ENCODE measurements around the gene ATP2B2. TPM values are rescaled to one million over a fixed set of nuclear protein-coding genes. Genes with fewer than 3 reads are reported as not detected.

The ATP2B2 gene
- total and polyA plus RNA-seq, 10 of the 15 experiments (the other 5 are each of a cell fraction or from before 2014, with no cell fraction given), result 0.04 TPM; not detected in 9

DNA sequence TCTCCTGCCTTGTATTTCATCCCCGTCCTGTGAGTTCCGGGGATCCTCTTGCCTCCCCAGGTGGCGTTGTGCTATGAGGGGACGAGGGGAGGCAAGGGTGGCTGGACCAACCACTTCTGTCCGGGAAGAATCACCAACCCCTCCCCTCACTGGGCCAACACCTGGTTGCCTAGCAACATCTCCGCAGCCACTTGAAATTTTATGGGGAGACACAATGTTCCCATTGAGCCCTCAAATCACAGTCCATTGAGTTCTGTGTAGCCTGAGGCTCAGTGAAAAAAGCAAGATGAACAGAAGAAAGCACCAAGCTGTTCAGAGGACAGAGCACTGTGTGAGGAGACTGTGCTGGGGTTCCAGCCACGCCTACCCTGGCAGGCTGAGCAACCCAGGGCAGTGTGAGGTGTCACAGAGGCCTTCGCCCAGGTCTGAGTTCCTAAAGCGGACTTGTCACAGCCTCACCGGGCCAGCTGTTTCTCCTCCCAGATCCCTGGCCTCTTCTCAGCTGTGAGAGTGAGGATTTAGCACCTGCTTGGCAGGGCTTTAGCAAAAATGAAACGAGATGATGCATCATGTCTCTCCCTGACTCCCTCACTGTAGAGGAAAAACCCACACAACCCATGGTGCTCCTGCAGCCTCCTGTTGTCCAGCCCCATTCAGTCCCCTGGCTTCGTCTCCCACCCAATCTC is 76.8 kb downstream of the ATP2B2 start:
- Histone ChIP-seq H3K4me1 (ENCODE audit: control insufficient read depth, insufficient read depth, low read length) (no peaks in the 10 kb centered on the region), H3K79me2 (ENCODE audit: control insufficient read depth, insufficient read depth, low read length) (no peaks in the 10 kb centered on the region), H3K4me2 (ENCODE audit: control insufficient read depth, insufficient read depth) (no peak overlapping the region), H3K9me3 (replicated peaks; ENCODE audit: control insufficient read depth, insufficient read depth, low read length) (no peaks in the 10 kb centered on the region), H3K27ac (ENCODE audit: control insufficient read depth, insufficient read depth) (no peak overlapping the region), H3K4me3 (no peak overlapping the region), H3K36me3 (ENCODE audit: control insufficient read depth in 2 of 2, insufficient read depth in 2 of 2, low read length in 1 of 2) (no peaks in the 10 kb centered on the region), H2AFZ (ENCODE audit: control insufficient read depth, low read depth, low read length) (no peak overlapping the region), H4K20me1 (ENCODE audit: control insufficient read depth, insufficient read depth) (no peaks in the 10 kb centered on the region), H3K9ac (ENCODE audit: control insufficient read depth, insufficient read depth, low read length) (no peak overlapping the region), H3K27me3 (replicated peaks in 1 of 2; ENCODE audit: control insufficient read depth in 2 of 2, insufficient read depth in 2 of 2, low read length in 1 of 2) (no peaks in the 10 kb centered on the region; a peak in 1 of 4 replicates)
- DNase-seq (ENCODE audit: low read depth, low spot score) (no peak), FAIRE-seq (no peak), ATAC-seq (no peak)
- intact Hi-C loops (cut with micrococcal nuclease; ENCODE audit: unreplicated experiment) (no loop called here), in situ Hi-C loops (cut with MboI) (no loop called here)
- no TSS peak for BruUV-seq (replicated peaks)
- 40% methylated on average over 12 of the region's 12 CpGs for WGBS (ENCODE audit: insufficient coverage, insufficient replicate concordance, low lambda C conversion rate, missing lambda C conversion rate)
- TF ChIP-seq, protein P1, sequence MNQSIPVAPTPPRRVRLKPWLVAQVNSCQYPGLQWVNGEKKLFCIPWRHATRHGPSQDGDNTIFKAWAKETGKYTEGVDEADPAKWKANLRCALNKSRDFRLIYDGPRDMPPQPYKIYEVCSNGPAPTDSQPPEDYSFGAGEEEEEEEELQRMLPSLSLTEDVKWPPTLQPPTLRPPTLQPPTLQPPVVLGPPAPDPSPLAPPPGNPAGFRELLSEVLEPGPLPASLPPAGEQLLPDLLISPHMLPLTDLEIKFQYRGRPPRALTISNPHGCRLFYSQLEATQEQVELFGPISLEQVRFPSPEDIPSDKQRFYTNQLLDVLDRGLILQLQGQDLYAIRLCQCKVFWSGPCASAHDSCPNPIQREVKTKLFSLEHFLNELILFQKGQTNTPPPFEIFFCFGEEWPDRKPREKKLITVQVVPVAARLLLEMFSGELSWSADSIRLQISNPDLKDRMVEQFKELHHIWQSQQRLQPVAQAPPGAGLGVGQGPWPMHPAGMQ (IDR thresholded peaks at IDR 0.05; ENCODE audit: borderline replicate concordance), result no peak
- TF ChIP-seq, protein P2, sequence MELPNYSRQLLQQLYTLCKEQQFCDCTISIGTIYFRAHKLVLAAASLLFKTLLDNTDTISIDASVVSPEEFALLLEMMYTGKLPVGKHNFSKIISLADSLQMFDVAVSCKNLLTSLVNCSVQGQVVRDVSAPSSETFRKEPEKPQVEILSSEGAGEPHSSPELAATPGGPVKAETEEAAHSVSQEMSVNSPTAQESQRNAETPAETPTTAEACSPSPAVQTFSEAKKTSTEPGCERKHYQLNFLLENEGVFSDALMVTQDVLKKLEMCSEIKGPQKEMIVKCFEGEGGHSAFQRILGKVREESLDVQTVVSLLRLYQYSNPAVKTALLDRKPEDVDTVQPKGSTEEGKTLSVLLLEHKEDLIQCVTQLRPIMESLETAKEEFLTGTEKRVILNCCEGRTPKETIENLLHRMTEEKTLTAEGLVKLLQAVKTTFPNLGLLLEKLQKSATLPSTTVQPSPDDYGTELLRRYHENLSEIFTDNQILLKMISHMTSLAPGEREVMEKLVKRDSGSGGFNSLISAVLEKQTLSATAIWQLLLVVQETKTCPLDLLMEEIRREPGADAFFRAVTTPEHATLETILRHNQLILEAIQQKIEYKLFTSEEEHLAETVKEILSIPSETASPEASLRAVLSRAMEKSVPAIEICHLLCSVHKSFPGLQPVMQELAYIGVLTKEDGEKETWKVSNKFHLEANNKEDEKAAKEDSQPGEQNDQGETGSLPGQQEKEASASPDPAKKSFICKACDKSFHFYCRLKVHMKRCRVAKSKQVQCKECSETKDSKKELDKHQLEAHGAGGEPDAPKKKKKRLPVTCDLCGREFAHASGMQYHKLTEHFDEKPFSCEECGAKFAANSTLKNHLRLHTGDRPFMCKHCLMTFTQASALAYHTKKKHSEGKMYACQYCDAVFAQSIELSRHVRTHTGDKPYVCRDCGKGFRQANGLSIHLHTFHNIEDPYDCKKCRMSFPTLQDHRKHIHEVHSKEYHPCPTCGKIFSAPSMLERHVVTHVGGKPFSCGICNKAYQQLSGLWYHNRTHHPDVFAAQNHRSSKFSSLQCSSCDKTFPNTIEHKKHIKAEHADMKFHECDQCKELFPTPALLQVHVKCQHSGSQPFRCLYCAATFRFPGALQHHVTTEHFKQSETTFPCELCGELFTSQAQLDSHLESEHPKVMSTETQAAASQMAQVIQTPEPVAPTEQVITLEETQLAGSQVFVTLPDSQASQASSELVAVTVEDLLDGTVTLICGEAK (IDR thresholded peaks at IDR 0.05; ENCODE audit: borderline replicate concordance), result no peak
- TF ChIP-seq ZNF384 (IDR thresholded peaks at IDR 0.05; ENCODE audit: borderline replicate concordance, low read depth, low read length) (no peak), SPI1 (IDR thresholded peaks at IDR 0.05; ENCODE audit: borderline replicate concordance, insufficient read depth, low read depth, low read length) (no peak), FOXK2 (IDR thresholded peaks at IDR 0.05) (no peak), ZNF207 (IDR thresholded peaks at IDR 0.05; ENCODE audit: borderline replicate concordance) (no peak), CBX5 (IDR thresholded peaks at IDR 0.05; ENCODE audit: low read depth) (no peak), CEBPB (IDR thresholded peaks at IDR 0.05; ENCODE audit: borderline replicate concordance in 1 of 2, low read depth in 2 of 2, low read length in 2 of 2) (no peak), PML (IDR thresholded peaks at IDR 0.05; ENCODE audit: low read length) (no peak), NBN (IDR thresholded peaks at IDR 0.05) (no peak)
- TF ChIP-seq, protein P3, sequence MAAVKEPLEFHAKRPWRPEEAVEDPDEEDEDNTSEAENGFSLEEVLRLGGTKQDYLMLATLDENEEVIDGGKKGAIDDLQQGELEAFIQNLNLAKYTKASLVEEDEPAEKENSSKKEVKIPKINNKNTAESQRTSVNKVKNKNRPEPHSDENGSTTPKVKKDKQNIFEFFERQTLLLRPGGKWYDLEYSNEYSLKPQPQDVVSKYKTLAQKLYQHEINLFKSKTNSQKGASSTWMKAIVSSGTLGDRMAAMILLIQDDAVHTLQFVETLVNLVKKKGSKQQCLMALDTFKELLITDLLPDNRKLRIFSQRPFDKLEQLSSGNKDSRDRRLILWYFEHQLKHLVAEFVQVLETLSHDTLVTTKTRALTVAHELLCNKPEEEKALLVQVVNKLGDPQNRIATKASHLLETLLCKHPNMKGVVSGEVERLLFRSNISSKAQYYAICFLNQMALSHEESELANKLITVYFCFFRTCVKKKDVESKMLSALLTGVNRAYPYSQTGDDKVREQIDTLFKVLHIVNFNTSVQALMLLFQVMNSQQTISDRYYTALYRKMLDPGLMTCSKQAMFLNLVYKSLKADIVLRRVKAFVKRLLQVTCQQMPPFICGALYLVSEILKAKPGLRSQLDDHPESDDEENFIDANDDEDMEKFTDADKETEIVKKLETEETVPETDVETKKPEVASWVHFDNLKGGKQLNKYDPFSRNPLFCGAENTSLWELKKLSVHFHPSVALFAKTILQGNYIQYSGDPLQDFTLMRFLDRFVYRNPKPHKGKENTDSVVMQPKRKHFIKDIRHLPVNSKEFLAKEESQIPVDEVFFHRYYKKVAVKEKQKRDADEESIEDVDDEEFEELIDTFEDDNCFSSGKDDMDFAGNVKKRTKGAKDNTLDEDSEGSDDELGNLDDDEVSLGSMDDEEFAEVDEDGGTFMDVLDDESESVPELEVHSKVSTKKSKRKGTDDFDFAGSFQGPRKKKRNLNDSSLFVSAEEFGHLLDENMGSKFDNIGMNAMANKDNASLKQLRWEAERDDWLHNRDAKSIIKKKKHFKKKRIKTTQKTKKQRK (IDR thresholded peaks at IDR 0.05; ENCODE audit: low read depth, low read length), result no peak
- TF ChIP-seq, protein P4, sequence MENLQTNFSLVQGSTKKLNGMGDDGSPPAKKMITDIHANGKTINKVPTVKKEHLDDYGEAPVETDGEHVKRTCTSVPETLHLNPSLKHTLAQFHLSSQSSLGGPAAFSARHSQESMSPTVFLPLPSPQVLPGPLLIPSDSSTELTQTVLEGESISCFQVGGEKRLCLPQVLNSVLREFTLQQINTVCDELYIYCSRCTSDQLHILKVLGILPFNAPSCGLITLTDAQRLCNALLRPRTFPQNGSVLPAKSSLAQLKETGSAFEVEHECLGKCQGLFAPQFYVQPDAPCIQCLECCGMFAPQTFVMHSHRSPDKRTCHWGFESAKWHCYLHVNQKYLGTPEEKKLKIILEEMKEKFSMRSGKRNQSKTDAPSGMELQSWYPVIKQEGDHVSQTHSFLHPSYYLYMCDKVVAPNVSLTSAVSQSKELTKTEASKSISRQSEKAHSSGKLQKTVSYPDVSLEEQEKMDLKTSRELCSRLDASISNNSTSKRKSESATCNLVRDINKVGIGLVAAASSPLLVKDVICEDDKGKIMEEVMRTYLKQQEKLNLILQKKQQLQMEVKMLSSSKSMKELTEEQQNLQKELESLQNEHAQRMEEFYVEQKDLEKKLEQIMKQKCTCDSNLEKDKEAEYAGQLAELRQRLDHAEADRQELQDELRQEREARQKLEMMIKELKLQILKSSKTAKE (IDR thresholded peaks at IDR 0.05; ENCODE audit: low read depth, poor library complexity, severe bottlenecking), result no peak
- SMC1A ChIA-PET (ENCODE audit: uncharacterized antibody, unreplicated experiment), result no interaction called here
- POLR2A ChIA-PET, result no interaction called here
- RAD21 ChIA-PET (ENCODE audit: unreplicated experiment), result no interaction called here
- CTCF ChIA-PET, result no interaction called here
